Vagina (tissue), 2 donors: Measurements from ENCODE around the gene NUP210L. TPM values are rescaled to one million over a fixed set of nuclear protein-coding genes. Genes with fewer than 3 reads are reported as not detected.
"Not testable (repeated sequence)": the region's sequence is repeated elsewhere in the genome, so short reads cannot be mapped to it uniquely, and the experiment has no call there.

Experiments used
- DNase-seq, 2 donors: peaks; one replicate each; pipeline ENCODE4 v3.0.0-alpha.2; 2017; ENCODE audit errors: extremely low spot score in 2 of 2
- H3K27ac ChIP-seq: fragments of 200-600 bp; sonication (generic); one replicate; pipeline ENCODE4 v1.5.1; 2019
- H3K27me3 ChIP-seq: fragments of 200-600 bp; sonication (generic); one replicate; pipeline ENCODE4 v1.5.1; 2019
- H3K36me3 ChIP-seq, 2 donors: fragments of 200-600 bp; sonication (generic); one replicate each; pipeline ENCODE4 v1.5.1; 2017 to 2019
- H3K4me1 ChIP-seq: fragments of 200-600 bp; sonication (generic); one replicate; pipeline ENCODE4 v1.5.1; 2019
- H3K4me3 ChIP-seq, 2 donors: fragments of 200-600 bp; sonication (generic); 1 replicate in 1 of 2; 2 replicates in 1 of 2; pipeline ENCODE4 v1.5.1; 2016 to 2019
- H3K9me3 ChIP-seq: fragments of 200-600 bp; sonication (generic); one replicate; pipeline ENCODE4 v1.5.1; 2019
- POLR2A ChIP-seq, 2 donors: fragments of 450-650 bp; IDR thresholded peaks; one replicate each; pipeline ENCODE4 v1.6.1; 2017; ENCODE audit warnings: antibody characterized with exemption in 2 of 2, mild to moderate bottlenecking in 2 of 2, moderate library complexity in 2 of 2
- POLR2AphosphoS5 ChIP-seq, 2 donors: sonication (generic); formaldehyde crosslinking; IDR thresholded peaks; one replicate each; pipeline ENCODE4 v1.9.0; 2017; ENCODE audit warnings: antibody characterized with exemption in 2 of 2, mild to moderate bottlenecking in 2 of 2, low read depth in 1 of 2; ENCODE audit not compliant: insufficient read depth in 1 of 2
- intact Hi-C: fragments of 100-400 bp; cut with DNase I; formaldehyde crosslinking; loops from one replicate; pipeline ENCODE4 v1.15.1; 2023
- total RNA-seq: library from RNA; depleted of rRNA; stranded (reverse); fragments of >200 nt; gene quantifications from one replicate; pipeline ENCODE4 v1.2.3, GENCODE V29; 2016
- TF ChIP-seq, protein P1 (sequence below), 3 experiments: fragments of 450-650 bp in 2 of 3; fragments of 200-600 bp in 1 of 3; sonication (generic) in 1 of 3; IDR thresholded peaks; one replicate each; pipeline ENCODE4 v1.5.1; 2017 to 2019; ENCODE audit warnings: antibody characterized with exemption in 3 of 3, mild to moderate bottlenecking in 2 of 3, moderate library complexity in 2 of 3

NUP210L gene
- total RNA-seq, 1 donor from 2014 or later: not detected

DNA sequence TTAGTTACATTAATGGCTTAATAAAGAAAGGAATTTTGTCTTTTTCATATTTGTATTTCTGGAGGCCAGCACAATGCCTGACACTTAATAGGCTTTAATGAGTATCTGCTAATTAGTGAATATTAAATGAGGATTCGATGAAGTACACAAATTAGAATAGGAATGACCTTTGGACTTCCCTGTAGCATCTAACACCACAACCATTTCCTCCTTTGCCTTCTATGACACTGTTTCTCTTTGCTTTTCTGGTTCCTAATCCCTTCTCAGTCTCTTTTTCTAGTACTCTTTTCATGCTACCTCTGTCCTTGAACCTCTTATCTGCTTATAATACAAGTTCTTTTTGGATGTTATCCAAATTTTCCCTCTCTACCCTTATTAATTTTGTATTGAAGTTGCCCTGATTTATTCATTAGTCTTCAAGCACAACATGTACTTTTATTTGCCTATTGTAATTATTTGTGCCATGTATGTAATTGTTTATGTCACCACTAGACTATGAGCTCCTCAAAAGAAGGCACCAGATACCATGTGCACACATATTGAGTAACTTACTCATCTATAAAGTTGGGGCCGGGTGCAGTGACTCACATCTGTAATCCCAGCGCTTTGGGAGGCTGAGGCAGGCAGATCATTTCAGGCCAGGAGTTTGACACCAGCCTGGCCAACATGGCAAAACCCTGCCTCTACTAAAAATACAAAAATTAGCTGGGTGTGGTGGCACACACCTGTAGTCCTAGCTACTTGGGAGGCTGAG lies 140.5 kb downstream of the NUP210L start:
- intact Hi-C loops: no loop called here
- no peak for DNase-seq
- TF ChIP-seq, protein P1, sequence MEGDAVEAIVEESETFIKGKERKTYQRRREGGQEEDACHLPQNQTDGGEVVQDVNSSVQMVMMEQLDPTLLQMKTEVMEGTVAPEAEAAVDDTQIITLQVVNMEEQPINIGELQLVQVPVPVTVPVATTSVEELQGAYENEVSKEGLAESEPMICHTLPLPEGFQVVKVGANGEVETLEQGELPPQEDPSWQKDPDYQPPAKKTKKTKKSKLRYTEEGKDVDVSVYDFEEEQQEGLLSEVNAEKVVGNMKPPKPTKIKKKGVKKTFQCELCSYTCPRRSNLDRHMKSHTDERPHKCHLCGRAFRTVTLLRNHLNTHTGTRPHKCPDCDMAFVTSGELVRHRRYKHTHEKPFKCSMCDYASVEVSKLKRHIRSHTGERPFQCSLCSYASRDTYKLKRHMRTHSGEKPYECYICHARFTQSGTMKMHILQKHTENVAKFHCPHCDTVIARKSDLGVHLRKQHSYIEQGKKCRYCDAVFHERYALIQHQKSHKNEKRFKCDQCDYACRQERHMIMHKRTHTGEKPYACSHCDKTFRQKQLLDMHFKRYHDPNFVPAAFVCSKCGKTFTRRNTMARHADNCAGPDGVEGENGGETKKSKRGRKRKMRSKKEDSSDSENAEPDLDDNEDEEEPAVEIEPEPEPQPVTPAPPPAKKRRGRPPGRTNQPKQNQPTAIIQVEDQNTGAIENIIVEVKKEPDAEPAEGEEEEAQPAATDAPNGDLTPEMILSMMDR (IDR thresholded peaks at IDR 0.05): no peak
- no peaks in the 10 kb centered on the region for H3K4me1 ChIP-seq
- no peaks in the 10 kb centered on the region for H3K9me3 ChIP-seq
- H3K36me3 ChIP-seq: no peaks in the 10 kb centered on the region
- H3K27ac ChIP-seq: no peak overlapping the region
- no peaks in the 10 kb centered on the region for H3K27me3 ChIP-seq
- H3K4me3 ChIP-seq: no peak overlapping the region

DNA sequence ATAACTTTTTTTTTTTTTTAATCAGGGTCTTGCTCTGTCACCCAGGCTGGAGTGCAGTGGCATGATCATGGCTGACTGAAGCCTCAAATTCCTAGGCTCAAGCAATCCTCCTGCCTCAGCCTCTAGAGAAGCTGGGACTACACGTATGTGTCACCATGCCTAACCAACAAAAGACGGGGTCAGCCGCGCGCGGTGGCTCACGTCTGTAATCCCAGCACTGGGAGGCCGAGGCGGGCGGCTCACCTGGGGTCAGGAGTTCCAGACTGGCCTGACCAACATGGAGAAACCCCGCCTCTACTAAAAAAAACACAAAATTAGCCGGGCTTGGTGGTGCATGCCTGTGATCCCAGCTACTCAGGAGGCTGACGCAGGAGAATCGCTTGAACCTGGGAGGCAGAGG lies 142.3 kb downstream of the NUP210L start:
- H3K9me3 ChIP-seq, intact Hi-C loops, DNase-seq, H3K27ac ChIP-seq, H3K4me1 ChIP-seq, H3K4me3 ChIP-seq, H3K36me3 ChIP-seq, H3K27me3 ChIP-seq: not testable (repeated sequence)

DNA sequence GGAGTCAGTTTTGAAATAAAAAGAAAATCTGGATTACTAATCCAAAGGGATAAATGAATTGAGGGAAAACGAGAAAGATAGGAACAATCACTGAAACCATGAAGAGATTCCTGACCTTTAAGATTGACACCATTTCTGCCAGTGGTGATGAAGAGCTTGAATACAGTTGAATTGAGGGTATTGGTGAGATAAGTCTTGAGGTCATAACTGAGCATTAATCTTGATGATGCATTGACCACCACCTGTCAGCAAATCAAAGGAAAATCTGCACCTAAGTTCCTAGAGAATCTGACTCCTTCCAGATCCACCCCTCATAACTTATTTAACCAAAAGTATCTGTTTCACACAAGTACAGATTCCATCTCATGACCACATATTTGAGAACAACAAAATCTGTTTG lies 142.7 kb downstream of the NUP210L start:
- intact Hi-C loops: no loop called here
- H3K36me3 ChIP-seq: no peaks in the 10 kb centered on the region
- DNase-seq: no peak
- TF ChIP-seq, protein P1 (IDR thresholded peaks at IDR 0.05): no peak
- TF ChIP-seq POLR2AphosphoS5 (IDR thresholded peaks at IDR 0.05; ENCODE audit: insufficient read depth in 1 of 2, low read depth in 1 of 2) (no peak), POLR2A (IDR thresholded peaks at IDR 0.05) (no peak)
- no peak overlapping the region for H3K27ac ChIP-seq
- no peaks in the 10 kb centered on the region for H3K27me3 ChIP-seq
- no peak overlapping the region for H3K4me3 ChIP-seq
- no peaks in the 10 kb centered on the region for H3K4me1 ChIP-seq
- H3K9me3 ChIP-seq: no peaks in the 10 kb centered on the region

DNA sequence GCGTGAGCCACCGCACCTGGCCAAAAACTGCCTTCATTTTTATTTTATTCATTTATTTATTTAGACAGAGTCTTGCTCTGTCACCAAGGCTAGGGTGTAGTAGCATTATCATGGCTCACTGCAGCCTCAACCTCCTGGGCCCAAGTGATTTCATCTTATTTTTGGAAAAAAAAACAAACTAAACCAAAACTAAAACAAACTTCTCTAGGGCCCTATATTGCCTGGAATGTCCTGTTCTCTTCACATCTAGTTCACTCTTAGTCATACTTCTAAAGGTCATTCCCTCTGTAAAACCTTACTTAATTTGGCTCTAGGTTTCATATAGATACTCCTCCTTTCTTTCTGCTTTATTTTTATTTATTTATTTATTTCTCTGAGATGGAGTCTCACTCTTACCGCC lies 148.7 kb downstream of the NUP210L start:
- no peaks in the 10 kb centered on the region for H3K9me3 ChIP-seq
- H3K4me3 ChIP-seq: no peak overlapping the region
- H3K4me1 ChIP-seq: no peaks in the 10 kb centered on the region
- intact Hi-C loops: no loop called here
- no peak for DNase-seq
- TF ChIP-seq, protein P1 (IDR thresholded peaks at IDR 0.05): no peak
- TF ChIP-seq POLR2A (IDR thresholded peaks at IDR 0.05): no peak
- no peak overlapping the region for H3K27ac ChIP-seq
- no peaks in the 10 kb centered on the region for H3K27me3 ChIP-seq
- H3K36me3 ChIP-seq: no peaks in the 10 kb centered on the region

DNA sequence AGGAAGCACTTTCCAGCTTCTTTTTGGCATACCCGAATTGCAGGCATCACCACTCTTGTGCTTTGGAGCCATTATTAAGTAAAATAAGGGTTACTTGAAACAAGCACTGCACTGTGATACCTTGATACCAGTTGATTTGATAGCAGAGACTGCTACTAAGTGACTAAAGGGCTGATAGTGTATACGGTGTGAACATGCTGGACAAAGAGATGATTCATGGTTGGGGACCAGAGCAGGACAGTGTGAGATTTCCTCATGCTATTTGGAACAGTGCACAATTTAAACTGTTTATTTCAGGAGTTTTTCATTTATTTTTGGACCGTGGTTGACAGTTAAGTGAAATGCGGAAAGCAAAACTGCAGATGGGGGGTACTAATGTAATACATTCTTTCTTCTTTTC lies 154.5 kb downstream of the NUP210L start:
- no peaks in the 10 kb centered on the region for H3K27me3 ChIP-seq
- intact Hi-C loops: no loop called here
- TF ChIP-seq POLR2AphosphoS5 (IDR thresholded peaks at IDR 0.05; ENCODE audit: insufficient read depth in 1 of 2, low read depth in 1 of 2): no peak
- TF ChIP-seq, protein P1 (IDR thresholded peaks at IDR 0.05): no peak
- no peaks in the 10 kb centered on the region for H3K9me3 ChIP-seq
- H3K4me1 ChIP-seq: no peaks in the 10 kb centered on the region
- H3K4me3 ChIP-seq: no peak overlapping the region
- H3K36me3 ChIP-seq: peaks cover 0 to 2% of the 10 kb centered on the region in 2 donors
- no peak overlapping the region for H3K27ac ChIP-seq
- no peak for DNase-seq

DNA sequence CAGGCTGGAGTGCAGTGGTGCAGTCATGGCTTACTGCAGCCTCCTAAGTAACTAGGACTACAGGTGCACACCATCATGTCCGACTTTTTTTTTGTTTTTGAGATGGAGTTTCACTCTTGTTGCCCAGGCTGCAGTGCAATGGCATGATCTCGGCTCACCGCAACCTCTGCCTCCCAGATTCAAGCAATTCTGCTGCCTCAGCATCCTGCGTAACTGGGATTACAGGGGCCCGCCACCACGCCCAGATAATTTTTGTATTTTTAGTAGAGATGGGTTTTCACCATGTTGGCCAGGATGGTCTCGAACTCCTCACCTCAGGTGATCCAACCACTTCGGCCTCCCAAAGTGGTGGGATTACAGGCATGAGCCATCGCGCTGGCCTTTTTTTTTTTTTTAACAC lies 158.0 kb downstream of the NUP210L start:
- H3K27ac ChIP-seq, intact Hi-C loops, H3K9me3 ChIP-seq, H3K4me3 ChIP-seq, DNase-seq, H3K27me3 ChIP-seq: not testable (repeated sequence)
- Histone ChIP-seq H3K36me3 (peaks cover 0 to 33% of the 10 kb centered on the region in 2 donors), H3K4me1 (peaks cover 14% of the 10 kb centered on the region)
